Eye (tissue), 1 donor: Measurements from ENCODE around the gene NOG.

ENCODE experiments used
- DNase-seq: peaks from one replicate; pipeline ENCODE4 v3.0.0-alpha.2; 2015

NOG gene

DNA sequence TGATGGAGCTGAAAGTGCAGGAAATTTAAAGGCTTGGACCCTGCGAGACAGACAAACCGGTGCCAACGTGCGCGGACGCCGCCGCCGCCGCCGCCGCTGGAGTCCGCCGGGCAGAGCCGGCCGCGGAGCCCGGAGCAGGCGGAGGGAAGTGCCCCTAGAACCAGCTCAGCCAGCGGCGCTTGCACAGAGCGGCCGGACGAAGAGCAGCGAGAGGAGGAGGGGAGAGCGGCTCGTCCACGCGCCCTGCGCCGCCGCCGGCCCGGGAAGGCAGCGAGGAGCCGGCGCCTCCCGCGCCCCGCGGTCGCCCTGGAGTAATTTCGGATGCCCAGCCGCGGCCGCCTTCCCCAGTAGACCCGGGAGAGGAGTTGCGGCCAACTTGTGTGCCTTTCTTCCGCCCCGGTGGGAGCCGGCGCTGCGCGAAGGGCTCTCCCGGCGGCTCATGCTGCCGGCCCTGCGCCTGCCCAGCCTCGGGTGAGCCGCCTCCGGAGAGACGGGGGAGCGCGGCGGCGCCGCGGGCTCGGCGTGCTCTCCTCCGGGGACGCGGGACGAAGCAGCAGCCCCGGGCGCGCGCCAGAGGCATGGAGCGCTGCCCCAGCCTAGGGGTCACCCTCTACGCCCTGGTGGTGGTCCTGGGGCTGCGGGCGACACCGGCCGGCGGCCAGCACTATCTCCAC is at the start of gene NOG:
NOG (plus strand) TSS at position 54 of the 674 bp plus-strand sequence; CDS start at position 579, 525 bp downstream.
- peak; percentile 91 for DNase-seq

GRCh38 chr17:56545106-56545505 is 48.4 kb upstream of the NOG start:
- DNase-seq = no peak

DNA sequence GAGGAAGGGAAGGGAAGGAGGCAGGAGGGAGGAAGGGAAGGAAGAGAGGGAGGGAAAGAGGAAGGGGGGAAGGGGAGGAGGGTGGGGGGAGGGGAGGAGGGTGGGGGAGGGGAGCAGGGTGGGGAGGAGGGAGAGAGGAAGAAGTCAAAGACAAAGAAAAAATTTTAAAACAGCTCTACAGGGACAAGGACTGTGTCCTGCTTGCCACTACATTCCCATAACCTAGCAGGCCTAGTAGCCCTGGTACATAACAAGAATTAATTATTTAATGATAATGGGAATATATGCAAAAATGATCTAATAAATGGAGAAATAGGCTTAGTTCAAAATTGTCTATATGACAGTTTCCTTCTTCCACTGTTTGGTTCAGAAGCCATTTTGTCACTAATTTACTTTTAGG is 47.6 kb upstream of the NOG start:
- DNase-seq = no peak

DNA sequence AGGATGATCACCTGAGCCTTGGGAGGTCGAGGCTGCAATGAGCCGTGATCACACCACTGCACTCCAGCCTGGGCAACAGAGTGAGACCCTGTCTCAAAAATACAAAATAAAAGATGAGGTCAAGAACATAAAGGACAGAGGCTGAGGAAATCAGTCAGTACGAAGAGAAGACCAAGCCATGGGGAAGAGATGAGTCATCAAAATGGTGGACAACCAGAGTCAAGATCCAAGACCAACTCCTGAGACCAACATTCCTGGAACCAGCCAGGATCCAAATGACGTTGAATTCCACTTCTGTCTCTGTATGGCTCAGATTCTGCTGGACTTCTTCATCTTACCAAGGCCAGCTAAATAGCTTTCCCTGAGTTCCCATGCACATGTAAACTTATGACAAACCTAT is 44.8 kb upstream of the NOG start:
- no peak for DNase-seq

- no peak for DNase-seq
Observed at GRCh38 chr17:56549501-56549900, 44.0 kb upstream of the NOG start.

DNA sequence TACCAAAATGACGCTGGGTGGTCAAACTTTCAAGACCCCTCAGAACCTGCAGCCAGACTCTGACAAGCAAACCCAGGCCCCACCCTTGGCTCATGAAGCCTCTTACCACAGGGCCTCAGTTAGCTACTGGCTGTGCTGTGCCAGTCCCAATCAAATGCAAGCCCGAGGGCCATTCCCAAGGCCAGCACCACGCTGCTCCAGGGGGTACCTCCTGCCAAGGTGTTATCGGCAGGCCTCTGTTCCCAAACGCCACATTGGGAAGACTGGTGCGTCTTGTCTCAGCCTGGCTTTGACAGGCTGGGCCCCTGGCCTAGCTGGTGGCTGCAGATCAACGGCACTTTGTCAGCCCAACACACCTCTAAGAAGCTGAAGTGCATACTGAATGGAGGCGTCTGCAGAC is 35.8 kb upstream of the NOG start:
- DNase-seq = no peak

- DNase-seq = no peak
Observed at GRCh38 chr17:56558088-56558487, 35.4 kb upstream of the NOG start.

DNA sequence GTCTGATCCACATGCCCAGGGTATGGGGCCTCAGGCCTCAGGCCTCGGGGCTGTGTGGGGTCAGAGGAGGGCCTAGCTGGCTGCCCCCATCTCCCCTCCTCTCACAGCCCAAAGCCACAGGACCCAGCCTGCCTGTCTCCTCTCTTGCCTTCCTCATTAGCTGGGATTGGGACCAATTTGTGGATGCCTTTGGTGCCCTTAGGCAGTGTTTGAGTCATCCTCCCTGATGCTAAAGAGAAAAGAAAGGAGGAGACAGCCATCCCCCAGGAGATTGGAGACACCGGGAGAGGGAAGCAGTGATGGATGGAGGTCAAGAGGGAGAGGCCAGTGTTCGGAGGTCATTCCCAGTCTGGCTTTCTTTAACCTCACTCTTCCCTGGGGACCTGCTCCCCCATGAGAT is 23.3 kb upstream of the NOG start:
- no peak for DNase-seq

DNA sequence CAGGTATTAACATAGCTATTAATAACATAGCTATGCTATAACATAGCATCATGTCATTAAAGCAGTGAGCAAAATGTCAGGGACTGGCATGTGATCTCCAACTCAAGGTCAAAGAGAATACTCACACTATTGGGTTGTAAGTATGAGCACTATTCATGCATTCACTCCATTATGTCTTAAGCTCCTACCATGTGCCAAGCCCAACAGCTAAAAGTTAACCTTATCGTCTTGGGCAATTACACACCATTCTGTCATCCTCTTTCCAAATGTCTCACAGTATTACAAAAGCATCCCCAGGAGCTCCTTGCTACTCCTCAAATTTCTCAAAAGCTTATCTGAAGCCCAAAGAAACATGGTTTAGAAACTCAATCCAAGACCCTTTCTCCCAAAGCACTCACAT is 22.0 kb upstream of the NOG start:
- DNase-seq = no peak

GRCh38 chr17:56577190-56577842 is 16.2 kb upstream of the NOG start:
- DNase-seq = no peak

- peak; percentile 56 for DNase-seq
Observed at GRCh38 chr17:56577843-56578204, 15.7 kb upstream of the NOG start.

GRCh38 chr17:56581635-56582627 is 11.6 kb upstream of the NOG start:
- no peak for DNase-seq

DNA sequence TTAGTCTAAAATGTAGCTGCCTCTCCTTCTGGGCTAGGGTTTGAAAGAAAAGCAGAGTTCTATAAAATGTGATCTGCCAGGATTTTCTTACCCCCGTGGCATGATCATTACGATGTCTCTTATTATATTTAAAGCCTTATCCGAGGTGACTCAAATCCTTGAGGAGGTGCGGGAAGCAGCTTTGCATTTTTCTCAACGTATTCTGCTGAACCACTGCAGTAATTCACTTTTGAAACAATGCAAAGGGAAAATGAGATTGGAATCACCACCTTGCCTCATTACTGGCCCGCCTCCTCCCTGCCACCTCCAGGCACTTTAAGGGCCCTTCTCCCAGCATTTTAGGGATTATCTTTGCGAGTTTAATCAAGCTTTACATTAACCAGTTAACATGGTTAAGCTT is 9.7 kb upstream of the NOG start:
- no peak for DNase-seq

- no peak for DNase-seq
Observed at GRCh38 chr17:56587298-56587697, 6.2 kb upstream of the NOG start.

DNA sequence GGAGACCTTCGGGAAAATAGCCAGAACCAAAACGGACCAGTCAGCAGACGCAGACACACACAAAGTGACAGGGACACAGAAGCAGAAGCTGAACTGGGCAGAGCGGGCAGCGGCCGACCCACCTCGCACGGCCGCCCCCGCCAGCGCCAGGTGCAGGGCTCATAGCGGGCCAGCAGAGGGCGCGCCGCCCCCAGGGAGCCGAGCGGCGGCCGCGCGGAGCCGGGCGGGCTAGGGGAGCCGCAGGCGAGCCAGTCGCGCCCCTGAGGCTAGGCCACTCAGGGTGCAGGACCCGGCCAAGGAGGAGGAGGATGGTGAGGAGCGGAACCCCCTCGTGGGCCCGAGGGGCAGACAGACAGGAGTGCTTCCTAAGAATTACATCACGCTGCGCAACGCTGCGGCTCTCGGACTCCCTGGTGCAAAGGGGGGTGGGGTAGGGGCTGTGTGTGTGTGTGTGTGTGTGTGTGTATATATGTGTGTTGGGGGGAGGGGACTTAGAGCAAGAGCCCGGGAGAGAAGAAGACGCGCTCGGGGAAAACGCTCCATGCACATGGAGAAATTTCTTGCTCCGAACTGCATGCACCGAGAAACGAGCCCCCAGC is 913 bp upstream of the NOG start:
- DNase-seq = peak; percentile 93

- DNase-seq = peak; percentile 87
Observed at GRCh38 chr17:56593086-56593645, 333 bp upstream of the NOG start.

DNA sequence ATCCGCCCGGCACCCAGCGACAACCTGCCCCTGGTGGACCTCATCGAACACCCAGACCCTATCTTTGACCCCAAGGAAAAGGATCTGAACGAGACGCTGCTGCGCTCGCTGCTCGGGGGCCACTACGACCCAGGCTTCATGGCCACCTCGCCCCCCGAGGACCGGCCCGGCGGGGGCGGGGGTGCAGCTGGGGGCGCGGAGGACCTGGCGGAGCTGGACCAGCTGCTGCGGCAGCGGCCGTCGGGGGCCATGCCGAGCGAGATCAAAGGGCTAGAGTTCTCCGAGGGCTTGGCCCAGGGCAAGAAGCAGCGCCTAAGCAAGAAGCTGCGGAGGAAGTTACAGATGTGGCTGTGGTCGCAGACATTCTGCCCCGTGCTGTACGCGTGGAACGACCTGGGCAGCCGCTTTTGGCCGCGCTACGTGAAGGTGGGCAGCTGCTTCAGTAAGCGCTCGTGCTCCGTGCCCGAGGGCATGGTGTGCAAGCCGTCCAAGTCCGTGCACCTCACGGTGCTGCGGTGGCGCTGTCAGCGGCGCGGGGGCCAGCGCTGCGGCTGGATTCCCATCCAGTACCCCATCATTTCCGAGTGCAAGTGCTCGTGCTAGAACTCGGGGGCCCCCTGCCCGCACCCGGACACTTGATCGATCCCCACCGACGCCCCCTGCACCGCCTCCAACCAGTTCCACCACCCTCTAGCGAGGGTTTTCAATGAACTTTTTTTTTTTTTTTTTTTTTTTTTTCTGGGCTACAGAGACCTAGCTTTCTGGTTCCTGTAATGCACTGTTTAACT is 1.0 kb downstream of the NOG start:
- DNase-seq = peak; percentile 82

GRCh38 chr17:56595108-56595418 is 1.6 kb downstream of the NOG start:
- DNase-seq = no peak

DNA sequence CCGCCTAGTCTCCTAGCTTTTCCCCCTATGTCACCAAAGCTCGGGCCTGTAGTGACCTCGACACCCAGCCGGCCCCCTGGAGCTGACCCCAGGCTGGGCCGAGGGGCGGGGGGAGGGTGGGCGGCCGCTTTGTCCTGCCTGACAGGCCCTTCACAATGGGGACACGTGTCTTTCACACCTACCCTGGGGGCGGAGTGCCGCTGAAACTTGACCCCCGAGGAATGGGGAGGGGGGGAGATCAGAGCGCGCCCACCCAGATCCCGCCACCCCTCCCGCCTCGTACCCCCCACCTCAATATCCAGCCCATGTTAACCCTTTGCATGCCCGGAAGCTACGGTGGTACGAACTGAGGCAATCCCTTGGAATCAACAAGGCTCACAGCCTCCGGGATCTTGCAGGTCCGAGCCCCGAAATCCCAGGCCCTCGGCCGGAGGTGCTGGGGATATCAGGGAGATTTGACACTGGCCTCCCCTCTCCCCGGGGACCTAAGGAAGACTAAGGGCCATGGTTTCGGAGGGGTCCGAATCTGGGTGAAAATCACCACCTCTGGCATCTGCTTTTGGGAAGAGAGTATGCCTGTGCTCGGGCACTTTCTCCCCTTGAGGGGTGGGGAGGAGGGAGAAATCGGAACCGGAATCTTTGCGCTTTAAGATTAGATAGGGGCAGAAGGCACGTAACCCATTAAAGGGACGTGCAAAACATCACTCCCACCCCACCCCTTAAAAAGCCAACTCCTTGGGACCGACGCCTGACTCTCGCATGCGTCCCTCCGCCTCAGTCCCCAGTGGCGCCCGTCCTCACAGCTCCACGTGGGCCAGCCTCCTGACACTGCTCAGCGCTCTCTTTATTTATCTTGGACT is 2.6 kb downstream of the NOG start:
- peak; percentile 65 for DNase-seq

- DNase-seq = peak; percentile 66
Observed at GRCh38 chr17:56596691-56597494, 3.4 kb downstream of the NOG start.
